GM12864 (cell line): Measurements from ENCODE around the gene PRRC2C.

Source experiments
- DNase-seq: peaks from one replicate; pipeline ENCODE4 v3.0.0-alpha.2; 2011; ENCODE audit warnings: low read depth
- H3K4me3 ChIP-seq: 2 replicates; pipeline ENCODE4 v1.5.1; 2011; ENCODE audit warnings: mild to moderate bottlenecking, low read depth, low read length, control low read depth
- CTCF ChIP-seq: IDR thresholded peaks from 2 replicates; pipeline ENCODE4 v1.5.1; 2011; ENCODE audit warnings: low read depth, mild to moderate bottlenecking, moderate library complexity, low read length, control low read depth, inconsistent platforms; ENCODE audit errors: missing control alignments

The PRRC2C gene

GRCh38 chr1:171513743-171514142, 28.4 kb downstream of the PRRC2C start:
- no peak for DNase-seq
- no peak overlapping the region for H3K4me3 ChIP-seq
- no peak for TF ChIP-seq CTCF

- no peak overlapping the region for H3K4me3 ChIP-seq
- TF ChIP-seq CTCF = no peak
- DNase-seq = no peak
Observed at GRCh38 chr1:171515299-171515698, 30.0 kb downstream of the PRRC2C start.

- TF ChIP-seq CTCF = no peak
- no peak overlapping the region for H3K4me3 ChIP-seq
- DNase-seq = no peak
Observed at GRCh38 chr1:171515741-171516140, 30.4 kb downstream of the PRRC2C start.

GRCh38 chr1:171521567-171521966, 36.2 kb downstream of the PRRC2C start:
- no peak for TF ChIP-seq CTCF

GRCh38 chr1:171530676-171531075, 45.3 kb downstream of the PRRC2C start:
- TF ChIP-seq CTCF = no peak
- no peak for DNase-seq

More at GRCh38 chr1:171521567-171521966, 36.2 kb downstream of the PRRC2C start:
- H3K4me3 ChIP-seq = no peak overlapping the region
- DNase-seq = no peak

GRCh38 chr1:171532520-171532919, 47.2 kb downstream of the PRRC2C start:
- TF ChIP-seq CTCF = no peak
- no peak overlapping the region for H3K4me3 ChIP-seq
- DNase-seq = no peak

More at GRCh38 chr1:171530676-171531075, 45.3 kb downstream of the PRRC2C start:
- H3K4me3 ChIP-seq = no peak overlapping the region

GRCh38 chr1:171545523-171545922, 60.2 kb downstream of the PRRC2C start:
- no peak for DNase-seq
- no peak for TF ChIP-seq CTCF
- no peak overlapping the region for H3K4me3 ChIP-seq
